OCI-LY7 (cell line): Measurements from ENCODE around the gene UBAP2. TPM values are rescaled to one million over a fixed set of nuclear protein-coding genes. Genes with fewer than 3 reads are reported as not detected.

Source experiments
- BruUV-seq: library from RNA; stranded (reverse); fragments of 400-500 nt; replicated peaks from 2 replicates; lab custom pipeline; 2021; lab: Mats Ljungman, UMichigan
- CTCF ChIA-PET: fragments of 300-600 bp; sonication (Branson Sonifier 250); formaldehyde crosslinking; loops from one replicate; lab custom pipeline; 2022; ENCODE audit warnings: antibody characterized with exemption; ENCODE audit not compliant: unreplicated experiment; lab: Charles Lee
- POLR2A ChIA-PET: fragments of 300-600 bp; sonication (Branson Sonifier 250); formaldehyde crosslinking; loops from one replicate; lab custom pipeline; 2022; ENCODE audit warnings: antibody characterized with exemption; lab: Charles Lee
- DNase-seq: peaks from one replicate; pipeline ENCODE4 v3.0.0-alpha.2; 2015; ENCODE audit warnings: low spot score
- H2AFZ ChIP-seq: fragments of 200-600 bp; sonication (generic), shearing (Covaris generic); 2 replicates; pipeline ENCODE4 v1.6.1; 2014; ENCODE audit warnings: mild to moderate bottlenecking, antibody characterized with exemption, low read length, moderate library complexity
- H3K27ac ChIP-seq: fragments of 200-600 bp; sonication (generic); 2 replicates; pipeline ENCODE4 v1.5.1; 2014; ENCODE audit warnings: mixed run types, low read depth, mild to moderate bottlenecking, moderate library complexity, low read length, inconsistent platforms; ENCODE audit not compliant: poor library complexity, severe bottlenecking
- H3K36me3 ChIP-seq: fragments of 200-600 bp; sonication (generic); 2 replicates; pipeline ENCODE4 v1.6.1; 2014; ENCODE audit warnings: mild to moderate bottlenecking, antibody characterized with exemption, low read length, moderate library complexity, mixed read lengths; ENCODE audit not compliant: insufficient read depth
- H3K4me1 ChIP-seq: fragments of 200-600 bp; sonication (generic); 2 replicates; pipeline ENCODE4 v1.5.1; 2014; ENCODE audit warnings: mild to moderate bottlenecking, low read length; ENCODE audit not compliant: insufficient read depth, poor library complexity, severe bottlenecking
- H3K4me2 ChIP-seq: fragments of 200-600 bp; sonication (generic); 2 replicates; pipeline ENCODE4 v1.6.1; 2014; ENCODE audit warnings: mild to moderate bottlenecking, low read length
- H3K4me3 ChIP-seq: fragments of 200-600 bp; sonication (generic); 2 replicates; pipeline ENCODE4 v1.5.1; 2014; ENCODE audit warnings: mild to moderate bottlenecking, low read depth, low read length; ENCODE audit not compliant: poor library complexity, severe bottlenecking
- H3K79me2 ChIP-seq: fragments of 200-600 bp; sonication (generic); 2 replicates; pipeline ENCODE4 v1.6.1; 2016; ENCODE audit warnings: low read depth, mild to moderate bottlenecking, low read length, moderate library complexity, mixed read lengths; ENCODE audit not compliant: insufficient read depth
- H3K9me2 ChIP-seq: fragments of 200-600 bp; sonication (generic); 2 replicates; pipeline ENCODE4 v1.6.1; 2016; ENCODE audit warnings: mild to moderate bottlenecking, low read length, mixed read lengths; ENCODE audit not compliant: insufficient read depth
- H3K9me3 ChIP-seq: fragments of 200-600 bp; sonication (generic); 2 replicates; pipeline ENCODE4 v1.6.1; 2014; ENCODE audit warnings: mild to moderate bottlenecking, mixed run types, low read length, mixed read lengths
- H4K20me1 ChIP-seq: fragments of 200-600 bp; sonication (generic); 2 replicates; pipeline ENCODE4 v1.6.1; 2014; ENCODE audit warnings: mild to moderate bottlenecking, antibody characterized with exemption, low read length, moderate library complexity, mixed read lengths; ENCODE audit not compliant: insufficient read depth
- CTCF ChIP-seq: fragments of 200-600 bp; sonication (generic); conservative IDR thresholded peaks from 2 replicates; pipeline ENCODE4 v1.5.1; 2014; ENCODE audit warnings: mild to moderate bottlenecking, antibody characterized with exemption, low read length, moderate library complexity, mixed read lengths
- EZH2phosphoT487 ChIP-seq: fragments of 200-600 bp; sonication (generic); IDR thresholded peaks from 2 replicates; pipeline ENCODE4 v1.6.1; 2018; ENCODE audit warnings: low read depth, borderline replicate concordance, mild to moderate bottlenecking, mixed run types, antibody characterized with exemption, low read length, moderate library complexity, mixed read lengths
- intact Hi-C: fragments of 100-400 bp; cut with micrococcal nuclease; formaldehyde crosslinking; loops from one replicate; pipeline ENCODE4 v1.10.0; 2022; ENCODE audit not compliant: unreplicated experiment
- total RNA-seq, 2 experiments: library from RNA; depleted of rRNA in 1 of 2; stranded (reverse); fragments of >200 nt in 1 of 2; shearing (Covaris generic) in 1 of 2; gene quantifications; 2 replicates each; pipeline ENCODE4 v1.2.3, GENCODE V29; 2014 to 2022

Gene UBAP2
- total RNA-seq, 2 experiments from 2014 or later, result 28.5 to 63.9 TPM

GRCh38 chr9:33926746-33927485 is 121.8 kb downstream of the UBAP2 start:
- Histone ChIP-seq H2AFZ (no peak overlapping the region), H4K20me1 (no peaks in the 10 kb centered on the region), H3K9me3 (no peaks in the 10 kb centered on the region), H3K9me2 (no peaks in the 10 kb centered on the region), H3K36me3 (peaks cover 96% of the 10 kb centered on the region), H3K4me1 (peaks cover 11% of the 10 kb centered on the region), H3K27ac (no peak overlapping the region), H3K4me2 (no peak overlapping the region), H3K4me3 (no peak overlapping the region), H3K79me2 (no peaks in the 10 kb centered on the region)
- POLR2A ChIA-PET, result no interaction called here
- BruUV-seq, result no TSS peak
- intact Hi-C loops, result loop anchor here (5.0 to 10.0 kb wide), 4 partner anchors 148 to 308 kb away; no protein-coding TSS in a partner anchor
- TF ChIP-seq EZH2phosphoT487 (no peak), CTCF (no peak)
- CTCF ChIA-PET, result interaction anchor here (1.2 kb wide), 1 partner anchor 21 kb away, joined by 4 read pairs; no protein-coding TSS in a partner anchor
- no peak for DNase-seq

GRCh38 chr9:33924978-33925797 is 123.5 kb downstream of the UBAP2 start:
- intact Hi-C loops, result loop anchor here (1.0 to 10.0 kb wide), 7 partner anchors 108 to 454 kb away; partner anchors contain the start of gene UBE2R2
- H2AFZ ChIP-seq, result no peak overlapping the region
- H3K9me3 ChIP-seq, result no peaks in the 10 kb centered on the region
- peak; percentile 76 for DNase-seq
- no peak overlapping the region for H3K4me3 ChIP-seq
- no peak overlapping the region for H3K4me2 ChIP-seq
- ChIA-PET POLR2A (interaction anchor here (0.6 to 1.3 kb wide), 5 partner anchors 44 to 281 kb away, joined by 3 to 7 read pairs (median 4); no protein-coding TSS in a partner anchor), CTCF (interaction anchor here (0.9 to 1.3 kb wide), 3 partner anchors 8 to 148 kb away, joined by 3 to 5 read pairs (median 3); no protein-coding TSS in a partner anchor)
- BruUV-seq, result no TSS peak
- H4K20me1 ChIP-seq, result no peaks in the 10 kb centered on the region
- peaks cover 11% of the 10 kb centered on the region for H3K4me1 ChIP-seq
- peaks cover 96% of the 10 kb centered on the region for H3K36me3 ChIP-seq
- peak overlapping the region; percentile 4 for H3K27ac ChIP-seq
- TF ChIP-seq EZH2phosphoT487 (no peak), CTCF (peak; percentile 92)
- H3K79me2 ChIP-seq, result no peaks in the 10 kb centered on the region
- no peaks in the 10 kb centered on the region for H3K9me2 ChIP-seq
